NCI-H128 (cell line): ENCODE results near the gene PRXL2C.
"Not testable (repeated sequence)": the region's sequence is repeated elsewhere in the genome, so short reads cannot be mapped to it uniquely, and the experiment has no call there.

Source experiments
- DNase-seq: peaks from one replicate; lab custom pipeline; 2025; ENCODE audit not compliant: unreplicated experiment; lab: John Stamatoyannopoulos, UW

The PRXL2C gene

DNA sequence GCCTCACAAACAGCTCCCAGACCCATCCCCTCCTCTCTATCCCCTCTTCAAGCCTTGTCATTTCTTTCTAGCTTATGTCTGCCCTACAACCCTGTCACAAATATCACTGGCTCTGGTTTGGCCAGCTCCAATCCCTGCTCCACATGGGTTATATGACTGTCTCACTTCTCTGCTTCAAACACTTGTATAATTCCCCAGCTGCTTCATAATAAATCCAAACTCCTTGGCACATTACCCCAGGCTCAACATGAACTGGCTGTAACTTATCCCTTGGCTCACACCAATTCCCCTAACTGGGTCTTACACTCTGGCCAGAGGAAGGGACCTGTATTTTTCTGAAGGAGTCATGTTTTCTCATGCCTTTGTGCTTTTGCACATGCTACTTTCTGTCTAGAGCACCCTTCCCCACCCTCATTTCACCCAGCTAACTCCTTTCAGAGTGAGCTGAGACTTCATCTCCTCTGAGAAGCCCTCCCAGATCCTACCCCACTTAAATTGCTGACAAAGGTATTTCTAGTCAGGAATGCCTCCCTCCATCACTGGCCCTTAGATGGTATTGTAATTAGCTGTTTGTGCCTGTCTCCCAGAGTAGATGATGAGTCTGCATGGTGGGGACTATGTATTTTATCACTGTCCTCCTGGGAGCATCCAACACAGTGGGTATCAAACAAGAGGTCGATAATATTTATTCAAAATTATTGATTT lies 5.3 kb downstream of the PRXL2C start:
- no peak for DNase-seq

DNA sequence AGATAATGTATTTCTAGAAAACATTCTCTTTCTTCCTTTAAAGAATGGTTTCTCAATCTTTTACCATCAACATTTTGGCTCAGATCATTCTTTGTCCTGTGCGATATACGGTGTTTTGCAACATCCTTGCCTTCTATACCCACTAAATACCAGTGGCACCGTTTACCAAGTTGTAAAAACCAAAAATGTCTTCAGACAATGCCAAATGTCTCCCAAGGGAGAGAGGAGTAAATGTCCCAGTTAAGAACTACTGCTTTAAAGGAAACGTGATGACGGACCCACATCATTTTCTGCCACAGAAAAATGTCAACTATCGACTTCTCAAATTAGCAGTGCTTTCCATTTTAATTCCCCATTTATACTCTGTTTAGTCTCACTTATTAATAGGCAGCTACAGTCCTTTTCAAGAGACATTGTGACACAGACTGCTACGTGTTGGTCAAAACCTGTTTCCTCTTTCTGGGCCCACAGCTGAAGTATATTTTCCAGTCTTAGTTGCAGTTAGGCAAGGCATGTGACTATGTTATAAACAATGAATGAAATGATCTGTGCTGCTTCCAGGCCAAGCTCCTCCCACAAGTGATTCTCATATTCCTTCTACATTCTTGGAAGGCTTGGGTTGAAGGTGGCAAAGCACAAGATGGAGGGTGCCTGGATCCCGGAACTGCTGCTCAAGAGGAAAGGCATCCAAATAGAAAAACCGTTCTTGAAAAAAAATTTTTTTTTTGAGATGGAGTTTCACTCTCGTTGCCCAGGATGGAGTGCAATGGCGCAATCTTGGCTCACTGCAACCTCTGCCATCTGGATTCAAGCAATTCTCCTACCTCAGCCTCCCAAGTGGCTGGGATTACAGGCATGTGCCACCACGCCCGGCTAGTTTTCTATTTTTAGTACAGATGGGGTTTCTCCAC lies 8.8 kb downstream of the PRXL2C start:
- no peak for DNase-seq

DNA sequence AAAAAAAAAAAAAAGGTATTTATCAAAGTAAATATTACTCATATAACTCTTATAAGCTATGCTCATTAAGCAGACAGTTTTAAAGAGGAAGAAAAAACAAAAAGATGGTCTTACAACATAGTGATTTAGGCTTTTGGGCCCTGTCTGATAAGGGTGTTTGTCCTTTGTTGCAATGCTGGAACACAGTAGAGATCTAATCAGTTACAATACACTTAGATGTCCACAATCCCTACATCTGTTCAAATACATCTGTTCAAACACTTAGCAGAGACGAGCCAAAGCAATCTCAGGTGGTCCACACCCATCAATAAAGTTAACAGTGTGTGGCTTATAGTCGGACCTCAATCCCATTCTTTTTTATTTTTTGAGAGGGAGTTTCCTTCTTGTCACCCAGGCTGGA lies 11.0 kb downstream of the PRXL2C start:
- DNase-seq, result no peak

DNA sequence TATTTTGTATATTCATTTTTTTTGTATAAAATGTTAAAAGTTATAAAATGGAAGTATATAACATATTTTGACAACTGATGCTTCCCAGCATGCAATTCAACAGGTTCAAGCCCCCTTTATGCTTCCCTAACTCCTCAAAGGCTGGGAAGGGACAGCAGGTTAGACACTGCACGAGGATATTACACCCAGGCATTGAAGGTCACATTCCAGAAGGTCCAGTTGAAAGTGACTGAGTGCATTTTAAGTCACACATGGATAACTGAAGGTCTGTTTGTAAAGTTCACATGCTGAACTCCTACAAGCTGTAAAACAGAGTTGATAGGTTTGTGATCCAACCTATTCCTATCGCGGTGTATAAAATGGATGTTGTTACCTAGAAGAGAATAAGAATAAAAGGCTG lies 13.6 kb downstream of the PRXL2C start:
- DNase-seq, result no peak

DNA sequence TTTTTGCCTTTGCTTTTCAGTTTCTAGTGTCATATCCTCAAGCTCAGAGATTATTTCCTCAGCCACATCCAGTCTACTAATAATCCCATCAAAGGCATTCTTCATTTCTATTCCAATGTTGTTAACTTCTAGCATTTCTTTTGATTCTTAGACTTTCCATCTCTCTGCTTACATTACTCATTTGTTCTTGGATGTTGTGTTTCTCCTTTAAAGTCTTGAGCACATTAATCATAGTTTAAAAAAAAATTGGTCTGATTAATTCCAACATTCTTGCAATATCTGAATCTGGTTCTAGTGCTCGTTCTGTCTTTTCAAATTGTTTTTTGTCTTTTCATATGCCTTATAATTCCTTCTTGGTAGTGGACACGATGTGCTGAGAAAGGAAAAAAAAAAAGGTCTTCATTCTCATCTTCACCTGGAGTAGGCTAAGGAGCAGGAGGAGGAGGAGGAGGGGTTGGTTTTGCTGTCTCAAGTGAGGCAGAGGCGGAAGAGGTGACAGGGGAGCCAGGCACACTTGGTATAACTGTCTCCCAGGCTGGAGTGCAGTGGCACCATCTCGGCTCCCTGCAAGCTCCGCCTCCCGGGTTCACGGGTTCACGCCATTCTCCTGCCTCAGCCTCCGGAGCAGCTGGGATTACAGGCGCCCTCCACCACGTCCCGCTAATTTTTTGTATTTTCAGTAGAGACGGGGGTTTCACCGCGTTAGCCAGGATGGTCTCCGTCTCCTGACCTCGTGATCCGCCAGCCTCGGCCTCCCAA lies 16.3 kb downstream of the PRXL2C start:
- no peak for DNase-seq

DNA sequence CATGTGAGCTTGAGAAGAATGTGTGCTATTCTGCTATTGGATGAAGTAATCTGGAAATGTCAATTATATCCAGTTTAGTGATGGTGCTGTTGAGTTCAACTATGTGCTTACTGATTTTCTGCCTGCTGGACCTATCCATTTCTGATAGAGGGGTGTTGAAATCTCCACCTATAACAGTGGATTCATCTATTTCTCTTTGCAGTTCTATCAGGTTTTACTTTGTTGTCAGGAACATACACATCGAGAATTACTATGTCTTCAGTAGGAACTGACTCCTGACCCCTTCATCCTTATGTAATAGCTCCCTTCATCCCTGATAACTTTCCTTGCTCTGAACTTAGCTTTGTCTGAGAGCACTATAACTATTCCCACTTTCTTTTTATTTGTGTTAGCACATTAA lies 18.7 kb downstream of the PRXL2C start:
- no peak for DNase-seq

DNA sequence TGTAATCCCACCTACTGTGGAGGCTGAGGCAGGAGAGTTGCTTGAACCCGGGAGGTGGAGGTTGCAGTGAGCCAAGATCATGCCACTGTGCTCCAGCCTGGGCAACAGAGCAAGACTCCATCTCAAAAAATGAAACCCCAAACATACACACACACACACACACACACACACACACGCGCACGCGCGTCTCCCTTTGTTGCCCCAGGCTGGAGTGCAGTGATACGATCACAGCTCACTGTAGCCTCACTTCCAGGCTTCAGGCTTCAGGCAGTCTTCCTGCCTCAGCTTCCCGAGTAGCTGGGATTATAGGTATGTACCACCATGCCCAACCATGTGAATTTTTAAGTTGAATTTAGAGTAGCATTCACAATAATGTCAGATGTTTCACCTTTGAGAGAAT lies 21.5 kb downstream of the PRXL2C start:
- DNase-seq, result not testable (repeated sequence)

DNA sequence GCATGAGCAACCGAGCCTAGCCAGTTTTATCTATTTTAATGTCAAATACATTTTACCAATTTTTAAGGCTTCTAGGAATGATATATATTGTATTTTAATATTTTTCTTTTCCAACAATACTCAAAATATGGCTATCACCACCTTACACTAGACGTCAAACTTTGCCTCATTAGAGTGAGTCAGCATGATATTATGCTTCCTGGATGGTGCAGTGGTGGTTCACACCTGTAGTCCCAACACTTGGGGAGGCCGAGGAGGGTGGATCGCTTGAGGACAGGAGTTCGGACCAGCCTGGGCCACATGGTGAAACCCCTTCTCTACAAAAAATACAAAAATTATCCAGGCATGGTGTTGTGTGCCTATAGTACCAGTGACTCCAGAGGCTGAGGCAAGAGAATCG lies 28.2 kb downstream of the PRXL2C start:
- DNase-seq, result no peak

DNA sequence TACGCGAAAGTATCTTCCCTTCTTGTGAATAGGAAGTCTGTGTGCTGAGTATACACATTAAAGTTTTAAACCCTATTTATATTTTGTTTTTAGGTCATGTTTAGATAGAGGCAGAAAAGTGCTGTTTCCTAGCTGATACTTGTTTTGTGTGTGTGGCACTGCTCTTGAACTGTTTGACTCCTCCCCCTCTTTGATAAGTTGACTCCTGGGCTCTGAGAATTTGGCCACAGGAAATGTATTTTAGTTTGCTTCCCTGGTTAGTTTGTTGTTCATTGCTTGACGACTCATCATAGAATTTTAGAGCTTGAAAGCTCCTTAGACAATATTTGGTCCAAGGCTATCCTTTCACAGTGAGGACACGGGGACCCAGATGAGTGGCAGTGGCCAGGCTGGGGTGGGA lies 33.5 kb downstream of the PRXL2C start:
- no peak for DNase-seq

DNA sequence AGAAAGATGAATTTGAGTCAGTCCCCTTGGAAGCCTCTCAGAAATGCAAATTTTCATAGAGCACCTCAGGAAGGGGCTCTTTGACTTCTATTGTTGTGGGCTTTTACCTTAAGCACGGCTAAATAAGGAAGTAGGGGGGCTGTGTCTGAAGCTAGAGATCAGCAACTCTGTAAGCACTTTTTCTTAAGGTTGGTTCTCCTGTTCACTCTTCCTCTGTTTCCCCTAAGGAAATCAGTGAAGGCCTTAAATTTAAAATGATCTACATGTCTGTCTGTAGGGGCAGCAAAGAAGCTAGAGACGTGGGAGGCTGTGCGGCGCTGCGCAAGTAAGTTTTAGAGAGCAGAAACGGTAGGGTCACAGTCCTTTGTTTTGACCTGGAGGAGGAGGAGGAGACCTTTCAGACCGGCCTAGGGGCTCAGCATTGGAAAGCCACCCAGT lies 34.3 kb downstream of the PRXL2C start:
- DNase-seq, result no peak

DNA sequence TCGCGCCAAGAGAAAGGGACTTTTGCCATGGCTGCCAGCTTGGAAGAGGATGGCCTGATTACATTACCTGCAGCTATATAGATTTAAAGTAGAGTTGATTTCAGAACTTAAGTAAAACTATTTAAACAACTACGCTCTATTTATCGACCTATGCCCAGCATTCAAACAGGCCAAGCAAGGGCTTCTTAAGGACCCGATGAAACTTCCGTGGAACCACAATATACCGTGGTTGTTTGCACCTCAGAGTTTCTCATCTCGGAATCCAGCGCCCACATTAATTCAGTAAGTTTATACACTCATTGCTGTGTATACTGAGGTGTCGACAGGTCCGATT lies 35.0 kb downstream of the PRXL2C start:
- no peak for DNase-seq

DNA sequence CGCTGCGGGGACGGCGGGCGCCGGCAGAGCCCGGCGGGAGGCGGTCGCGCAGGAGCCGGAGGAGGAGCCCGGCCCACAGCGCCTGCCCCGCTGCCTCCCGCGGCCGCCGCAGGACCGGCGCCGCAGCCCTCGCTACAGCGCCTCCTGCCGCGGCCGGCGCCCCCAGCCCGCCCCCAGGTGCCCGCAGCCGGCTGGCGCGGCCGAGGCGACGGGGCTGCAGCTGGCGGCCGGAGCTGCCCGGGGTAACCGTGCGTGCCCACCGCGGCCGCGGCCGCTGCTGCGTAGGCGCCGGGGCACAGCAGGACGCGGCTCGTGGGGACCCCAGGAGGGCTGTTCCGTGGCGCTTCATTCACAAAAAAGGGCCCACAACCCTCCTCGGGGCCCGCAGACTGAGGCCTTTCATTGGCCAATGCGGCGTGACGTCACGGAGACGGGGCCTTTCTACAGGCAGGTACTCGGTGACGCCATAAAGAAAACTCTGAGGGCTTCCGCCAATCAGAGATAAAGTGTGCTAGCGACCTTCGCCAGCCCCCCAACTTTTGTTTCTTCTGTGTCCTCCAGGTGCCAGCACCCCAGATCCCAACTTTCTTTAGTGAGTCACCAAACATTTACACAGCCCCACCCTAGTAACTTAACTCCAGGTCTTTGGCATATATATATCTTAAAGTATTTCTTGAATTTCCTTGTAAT lies 35.5 kb downstream of the PRXL2C start, which contains the start of gene CDC14B:
TSS of gene CDC14B (minus strand) at position 353 of the 690 bp plus-strand sequence. CDS start 465 bp downstream, outside the sequence.
- DNase-seq, result peak; percentile 11

DNA sequence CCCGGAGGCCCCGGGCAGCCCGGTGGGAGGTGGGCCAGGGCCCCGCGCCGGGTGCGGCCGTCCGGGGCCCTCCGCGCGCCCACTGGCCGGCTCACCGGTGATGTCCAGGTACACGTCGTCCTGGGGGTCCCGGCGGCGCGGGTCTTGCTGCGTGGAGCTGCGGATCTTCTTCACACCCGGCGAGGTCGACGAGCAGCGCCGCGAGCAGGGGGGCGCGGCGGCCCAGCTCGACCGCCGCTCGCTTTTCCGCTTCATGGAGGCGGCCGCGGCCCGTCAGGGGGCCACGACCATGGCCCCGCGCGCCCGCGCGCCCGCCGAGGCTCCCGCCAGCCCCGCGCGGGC lies 36.0 kb downstream of the PRXL2C start:
- no peak for DNase-seq

DNA sequence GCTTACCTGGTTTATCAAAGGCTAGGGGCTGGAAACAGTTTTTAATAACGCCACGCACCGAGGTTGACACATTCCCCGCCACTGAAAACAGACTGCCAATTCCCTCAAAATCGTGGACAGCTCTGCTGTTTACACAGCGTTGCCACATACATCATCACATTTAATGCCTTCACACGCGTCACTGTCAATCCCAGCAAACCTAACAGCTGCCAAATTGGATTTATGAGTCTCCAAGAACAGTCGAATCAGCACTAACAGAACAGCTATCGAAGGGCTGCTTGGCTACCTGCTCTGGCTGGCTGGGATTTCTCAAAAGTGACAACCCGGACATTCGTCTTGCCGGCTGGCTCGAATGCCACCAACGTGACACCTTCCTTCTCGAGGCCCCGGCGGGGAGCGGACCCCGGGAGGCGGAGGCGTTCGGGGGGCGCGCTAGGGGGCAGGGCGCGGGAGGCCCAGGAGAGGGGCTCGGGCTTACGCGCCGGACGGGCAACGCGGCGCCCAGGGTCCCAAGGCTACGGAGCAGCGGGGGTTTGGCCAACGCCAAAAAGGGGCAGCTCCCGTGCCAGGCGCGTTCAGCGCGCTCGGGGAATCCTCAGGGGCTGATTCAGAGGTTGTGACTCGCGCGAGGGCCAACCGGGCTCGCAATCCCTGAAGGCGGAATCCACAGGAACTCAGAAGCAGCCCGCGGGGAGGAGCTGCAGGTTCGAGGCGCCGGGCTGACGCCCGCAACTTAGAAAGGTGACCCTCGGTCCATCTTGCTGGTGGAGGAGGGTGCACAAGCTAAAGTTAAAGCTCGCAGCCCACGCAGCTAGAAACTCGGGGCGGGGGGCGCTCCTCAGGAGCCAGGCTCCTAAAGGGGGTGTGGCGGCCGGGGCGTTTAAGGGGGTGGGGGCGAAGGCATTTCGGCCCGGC lies 36.7 kb downstream of the PRXL2C start:
- no peak for DNase-seq

DNA sequence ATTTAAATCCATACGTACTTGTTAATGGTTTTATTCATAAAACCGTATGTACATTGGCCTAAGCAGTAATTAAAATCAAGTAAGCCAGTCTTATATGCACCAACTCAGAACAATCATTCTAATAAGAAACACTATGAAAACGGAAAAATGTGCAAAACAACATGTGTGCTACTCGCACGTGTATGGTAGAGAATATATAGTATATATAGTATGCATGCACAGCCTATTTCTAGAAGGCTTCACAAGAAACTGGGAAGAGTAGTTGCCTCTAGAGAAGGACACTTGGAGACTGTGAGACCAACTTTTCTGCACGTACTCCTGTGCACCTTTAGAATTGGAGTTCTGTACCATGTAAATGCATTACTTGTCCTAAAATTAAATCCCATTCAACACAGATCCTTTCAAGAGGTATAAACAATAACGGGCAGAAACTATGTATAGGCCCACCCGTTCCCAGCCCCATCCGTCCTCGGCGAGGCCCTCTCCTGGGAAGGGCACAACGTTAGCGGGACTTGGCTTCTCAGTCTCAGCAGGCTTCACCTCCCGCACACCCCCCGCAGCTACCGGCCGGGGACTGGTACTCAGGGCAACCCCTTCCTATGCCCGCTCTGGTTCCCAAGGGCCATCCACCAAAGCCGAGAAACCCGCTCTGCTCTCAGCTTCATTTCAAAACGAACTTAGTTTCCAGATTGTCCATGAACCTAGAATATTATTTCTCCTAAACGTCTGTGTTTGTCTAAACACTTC lies 37.5 kb downstream of the PRXL2C start:
- no peak for DNase-seq

DNA sequence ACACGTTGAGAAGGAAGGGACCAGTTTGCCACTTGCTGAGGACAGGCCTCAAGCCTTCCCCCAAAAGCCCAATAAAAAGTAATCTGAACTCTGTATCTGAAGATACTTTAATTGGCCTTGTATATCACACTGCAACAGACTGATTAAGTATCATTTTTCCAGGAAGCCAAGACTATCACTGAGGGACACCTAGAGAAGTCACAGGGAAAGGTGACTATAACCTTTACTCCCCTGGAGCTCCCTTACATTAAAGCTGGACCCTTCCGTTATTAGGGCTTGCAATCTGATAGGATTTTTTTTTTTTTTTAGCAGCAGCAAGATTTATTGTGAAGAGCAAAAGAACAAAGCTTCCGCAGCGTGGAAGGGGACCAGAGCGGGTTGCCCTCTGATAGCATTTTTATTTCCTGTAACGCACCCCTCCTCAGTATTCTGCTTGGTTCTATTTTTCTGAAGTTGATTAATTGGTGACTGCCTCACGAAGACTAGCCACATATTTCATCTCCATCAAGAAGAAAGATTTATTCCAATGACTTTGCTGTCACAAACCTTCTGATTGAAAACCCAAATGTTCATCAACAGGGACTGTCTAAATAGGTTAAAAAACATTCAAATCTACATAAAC lies 38.2 kb downstream of the PRXL2C start:
- no peak for DNase-seq

DNA sequence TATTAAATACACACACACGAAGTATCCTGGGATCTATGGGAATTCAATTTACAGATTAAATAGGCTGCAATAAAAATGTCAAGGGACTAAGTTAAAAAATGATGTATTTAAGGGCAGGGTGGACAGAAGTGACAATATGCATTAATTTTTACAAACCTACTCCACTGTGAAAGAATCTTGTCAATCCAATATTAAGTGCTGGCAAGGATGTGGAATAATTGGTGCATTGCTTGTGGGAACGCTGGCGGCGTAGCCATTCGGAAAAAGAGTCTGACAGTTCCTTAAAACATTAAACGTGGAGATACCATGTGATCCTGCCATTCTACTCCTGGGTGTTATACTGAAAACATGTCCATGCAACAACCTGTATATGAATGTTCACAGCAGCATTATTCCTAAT lies 39.7 kb downstream of the PRXL2C start:
- no peak for DNase-seq

DNA sequence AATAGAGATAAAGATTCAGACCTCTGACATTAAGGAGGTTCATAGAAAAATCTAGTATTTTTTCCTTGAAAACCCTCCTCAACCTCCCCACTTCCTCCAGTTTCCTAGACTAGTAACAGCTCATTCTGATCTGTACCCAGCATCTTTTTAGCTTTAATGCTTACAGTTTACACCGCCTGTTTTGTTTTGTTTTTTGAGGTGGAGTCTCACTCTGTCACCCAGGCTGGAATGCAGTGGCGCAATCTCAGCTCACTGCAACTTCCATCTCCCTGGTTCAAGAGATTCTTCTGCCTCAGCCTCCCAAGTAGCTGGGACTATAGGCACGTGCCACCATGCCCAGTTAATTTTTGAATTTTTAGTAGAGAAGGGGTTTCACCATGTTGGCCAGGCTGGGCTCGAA lies 40.5 kb downstream of the PRXL2C start:
- not testable (repeated sequence) for DNase-seq
